Measurements from ENCODE around the gene SCT.

GRCh38 chr11:646214-646613, 19.2 kb upstream of the SCT start:
- TF ChIP-seq YY1 (IDR thresholded peaks at IDR 0.05; ENCODE audit: insufficient read depth, insufficient read length) (no peak), SUZ12 (IDR thresholded peaks at IDR 0.05; ENCODE audit: extremely low read depth, insufficient read depth, insufficient read length) (no peak), ZNF274 (IDR thresholded peaks at IDR 0.05; ENCODE audit: low read depth, low read length) (no peak)

All from NT2/D1 (cell line).